ENCODE results near the gene TLR6. TPM values are rescaled to one million over a fixed set of nuclear protein-coding genes. Genes with fewer than 3 reads are reported as not detected.

The TLR6 gene
- total and polyA plus RNA-seq, 10 of the 15 experiments (the other 5 are each of a cell fraction or from before 2014, with no cell fraction given) = 1.1 to 49.4 (median 12.5) TPM

- TF ChIP-seq USF1 (IDR thresholded peaks at IDR 0.05; ENCODE audit: borderline replicate concordance, extremely low read length, insufficient read depth, low read depth, low read length) = no peak
- TF ChIP-seq STAT3 (IDR thresholded peaks at IDR 0.05; ENCODE audit: low read depth, low read length) = no peak
- TF ChIP-seq EGR1 (IDR thresholded peaks at IDR 0.05; ENCODE audit: borderline replicate concordance in 1 of 2, low read depth in 2 of 2, low read length in 2 of 2) = no peak
- TF ChIP-seq POLR2AphosphoS2 (IDR thresholded peaks at IDR 0.05; ENCODE audit: low read depth, low read length) = no peak
- no peak for TF ChIP-seq ASH2L (IDR thresholded peaks at IDR 0.05; ENCODE audit: borderline replicate concordance, low read depth)
- no peak for TF ChIP-seq MEF2B (IDR thresholded peaks at IDR 0.05; ENCODE audit: partially characterized antibody, poor library complexity, severe bottlenecking)
- TF ChIP-seq, protein P1, sequence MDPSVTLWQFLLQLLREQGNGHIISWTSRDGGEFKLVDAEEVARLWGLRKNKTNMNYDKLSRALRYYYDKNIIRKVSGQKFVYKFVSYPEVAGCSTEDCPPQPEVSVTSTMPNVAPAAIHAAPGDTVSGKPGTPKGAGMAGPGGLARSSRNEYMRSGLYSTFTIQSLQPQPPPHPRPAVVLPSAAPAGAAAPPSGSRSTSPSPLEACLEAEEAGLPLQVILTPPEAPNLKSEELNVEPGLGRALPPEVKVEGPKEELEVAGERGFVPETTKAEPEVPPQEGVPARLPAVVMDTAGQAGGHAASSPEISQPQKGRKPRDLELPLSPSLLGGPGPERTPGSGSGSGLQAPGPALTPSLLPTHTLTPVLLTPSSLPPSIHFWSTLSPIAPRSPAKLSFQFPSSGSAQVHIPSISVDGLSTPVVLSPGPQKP (IDR thresholded peaks at IDR 0.05; ENCODE audit: low read depth, low read length) = no peak
- TF ChIP-seq NKRF (conservative IDR thresholded peaks at IDR 0.05) = no peak
- no peak for TF ChIP-seq EP300 (IDR thresholded peaks at IDR 0.05; ENCODE audit: borderline replicate concordance in 1 of 2, control insufficient read depth in 1 of 2, low read depth in 2 of 2, low read length in 2 of 2)
- no peak for TF ChIP-seq NFXL1 (IDR thresholded peaks at IDR 0.05; ENCODE audit: borderline replicate concordance)
- no peak for TF ChIP-seq SUZ12 (IDR thresholded peaks at IDR 0.05; ENCODE audit: unreplicated experiment)
- no peak for TF ChIP-seq SRF (IDR thresholded peaks at IDR 0.05; ENCODE audit: low read depth in 2 of 2, low read length in 2 of 2)
- TF ChIP-seq BHLHE40 (IDR thresholded peaks at IDR 0.05; ENCODE audit: borderline replicate concordance in 1 of 2, low read depth in 2 of 2, low read length in 1 of 2) = peak in 1 of 2 experiments; percentile 43; a peak in 1 of 4 replicates
- TF ChIP-seq IRF4 (IDR thresholded peaks at IDR 0.05; ENCODE audit: low read depth, low read length) = no peak
- no peak for TF ChIP-seq SREBF2 (IDR thresholded peaks at IDR 0.05; ENCODE audit: low read length)
- TF ChIP-seq FOXK2 (IDR thresholded peaks at IDR 0.05) = no peak
- no peak for TF ChIP-seq SMAD1 (IDR thresholded peaks at IDR 0.05; ENCODE audit: low read depth, partially characterized antibody)
- TF ChIP-seq CBX5 (IDR thresholded peaks at IDR 0.05; ENCODE audit: low read depth) = 0 out of 2 replicates have a peak, but pooled peaks have one; percentile 18
- no peak for TF ChIP-seq RAD51 (IDR thresholded peaks at IDR 0.05)
- no peak for TF ChIP-seq BCL11A (IDR thresholded peaks at IDR 0.05; ENCODE audit: low read depth, low read length)
- TF ChIP-seq, protein P2, sequence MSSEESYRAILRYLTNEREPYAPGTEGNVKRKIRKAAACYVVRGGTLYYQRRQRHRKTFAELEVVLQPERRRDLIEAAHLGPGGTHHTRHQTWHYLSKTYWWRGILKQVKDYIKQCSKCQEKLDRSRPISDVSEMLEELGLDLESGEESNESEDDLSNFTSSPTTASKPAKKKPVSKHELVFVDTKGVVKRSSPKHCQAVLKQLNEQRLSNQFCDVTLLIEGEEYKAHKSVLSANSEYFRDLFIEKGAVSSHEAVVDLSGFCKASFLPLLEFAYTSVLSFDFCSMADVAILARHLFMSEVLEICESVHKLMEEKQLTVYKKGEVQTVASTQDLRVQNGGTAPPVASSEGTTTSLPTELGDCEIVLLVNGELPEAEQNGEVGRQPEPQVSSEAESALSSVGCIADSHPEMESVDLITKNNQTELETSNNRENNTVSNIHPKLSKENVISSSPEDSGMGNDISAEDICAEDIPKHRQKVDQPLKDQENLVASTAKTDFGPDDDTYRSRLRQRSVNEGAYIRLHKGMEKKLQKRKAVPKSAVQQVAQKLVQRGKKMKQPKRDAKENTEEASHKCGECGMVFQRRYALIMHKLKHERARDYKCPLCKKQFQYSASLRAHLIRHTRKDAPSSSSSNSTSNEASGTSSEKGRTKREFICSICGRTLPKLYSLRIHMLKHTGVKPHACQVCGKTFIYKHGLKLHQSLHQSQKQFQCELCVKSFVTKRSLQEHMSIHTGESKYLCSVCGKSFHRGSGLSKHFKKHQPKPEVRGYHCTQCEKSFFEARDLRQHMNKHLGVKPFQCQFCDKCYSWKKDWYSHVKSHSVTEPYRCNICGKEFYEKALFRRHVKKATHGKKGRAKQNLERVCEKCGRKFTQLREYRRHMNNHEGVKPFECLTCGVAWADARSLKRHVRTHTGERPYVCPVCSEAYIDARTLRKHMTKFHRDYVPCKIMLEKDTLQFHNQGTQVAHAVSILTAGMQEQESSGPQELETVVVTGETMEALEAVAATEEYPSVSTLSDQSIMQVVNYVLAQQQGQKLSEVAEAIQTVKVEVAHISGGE (CRISPR knock-in tag; IDR thresholded peaks at IDR 0.05) = no peak
- no peak for TF ChIP-seq BMI1 (IDR thresholded peaks at IDR 0.05; ENCODE audit: borderline replicate concordance)
- no peak for TF ChIP-seq SMC3 (IDR thresholded peaks at IDR 0.05; ENCODE audit: borderline replicate concordance, low read length)
Observed at GRCh38 chr4:38780833-38781484, 75.7 kb downstream of the TLR6 start (continued).
